ENCODE data around the gene COL7A1.

Gene COL7A1

DNA sequence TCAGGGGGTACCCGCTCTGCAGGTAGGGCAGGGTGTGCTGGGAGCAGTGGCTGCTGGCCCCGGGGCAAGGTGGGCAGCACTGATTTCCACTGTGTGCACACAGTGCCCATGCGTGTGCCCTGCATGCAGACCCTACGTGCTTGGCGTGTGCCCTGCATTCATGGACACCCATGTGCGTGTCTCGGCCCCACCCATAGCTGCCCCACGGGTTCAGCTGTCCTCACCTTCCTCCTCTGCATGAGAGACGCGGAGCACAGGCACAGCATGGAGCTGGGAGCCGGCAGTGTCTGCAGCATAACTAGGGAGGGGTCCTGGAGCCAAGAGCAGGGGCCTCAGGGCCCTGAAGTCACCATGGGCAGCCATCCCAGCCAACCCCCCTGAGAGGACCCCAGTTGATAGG, 29.9 kb downstream of the COL7A1 start:
- Mint-ChIP-seq H3K4me1 (peaks cover 66% of the 10 kb centered on the region), H3K27ac (peak overlapping the region; percentile 82), H3K4me3 (peak overlapping the region; percentile 37), H3K36me3 (no peaks in the 10 kb centered on the region), H3K9me3 (no peaks in the 10 kb centered on the region)
- ATAC-seq (no peak), DNase-seq (ENCODE audit: low spot score in 2 of 2) (no peak)

- peak overlapping the region; percentile 67 for H3K4me3 Mint-ChIP-seq
- peak overlapping the region; percentile 82 for H3K27ac Mint-ChIP-seq
- no peak for DNase-seq (ENCODE audit: low spot score in 2 of 2)
- no peaks in the 10 kb centered on the region for H3K36me3 Mint-ChIP-seq
- H3K4me1 Mint-ChIP-seq = peaks cover 71% of the 10 kb centered on the region
- no peak for ATAC-seq
- no peaks in the 10 kb centered on the region for H3K9me3 Mint-ChIP-seq
These were observed 30.5 kb downstream of the COL7A1 start for GRCh38 chr3:48564667-48565066.

GRCh38 chr3:48564022-48564421, 31.1 kb downstream of the COL7A1 start:
- Mint-ChIP-seq H3K9me3 (no peaks in the 10 kb centered on the region), H3K4me3 (peak overlapping the region; percentile 67), H3K4me1 (peaks cover 77% of the 10 kb centered on the region), H3K36me3 (no peaks in the 10 kb centered on the region), H3K27ac (peak overlapping the region; percentile 82)
- ATAC-seq (peak; percentile 82), DNase-seq (ENCODE audit: low spot score in 2 of 2) (peak; percentile 56 to 74)

DNA sequence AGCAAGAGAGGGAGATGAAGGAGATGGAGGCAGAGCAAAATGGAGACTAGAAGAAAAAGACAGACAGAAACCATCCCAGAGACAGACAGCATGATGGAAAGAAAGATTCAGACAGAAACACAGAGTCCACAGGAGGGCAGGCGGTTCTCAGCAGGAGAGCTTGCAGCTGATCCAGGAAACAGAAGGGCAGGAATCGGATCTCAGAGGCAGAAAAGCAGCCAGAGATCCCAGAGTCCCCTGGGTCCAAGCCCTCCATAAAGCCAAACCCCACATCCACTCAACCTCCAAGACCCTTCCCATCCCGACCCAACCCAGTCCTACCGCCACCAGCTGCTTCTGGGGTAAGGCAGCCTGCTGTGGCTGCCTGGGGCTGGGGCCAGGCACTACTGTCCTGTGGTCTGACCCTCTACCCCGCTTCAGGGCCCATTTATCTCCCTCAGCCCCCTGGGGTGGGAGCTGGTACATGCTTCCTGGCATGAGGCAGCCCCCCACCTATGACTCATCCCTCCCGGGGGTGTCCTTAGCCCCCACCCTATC, 31.7 kb downstream of the COL7A1 start, which contains the start of gene UCN2:
UCN2 (minus strand) TSS at position 400 of the 537 bp plus-strand sequence. CDS start 657 bp downstream, outside the sequence.
- H3K36me3 Mint-ChIP-seq = peaks cover 4% of the 10 kb centered on the region
- H3K9me3 Mint-ChIP-seq = no peaks in the 10 kb centered on the region
- ATAC-seq = no peak
- DNase-seq (ENCODE audit: low spot score in 2 of 2) = no peak
- H3K4me3 Mint-ChIP-seq = peak within 1 kb of the TSS; percentile 67
- H3K27ac Mint-ChIP-seq = peak within 1 kb of the TSS; percentile 82
- H3K4me1 Mint-ChIP-seq = peaks cover 83% of the 10 kb centered on the region

GRCh38 chr3:48562367-48563095, 32.6 kb downstream of the COL7A1 start:
- peaks cover 84% of the 10 kb centered on the region for H3K4me1 Mint-ChIP-seq
- peak overlapping the region; percentile 67 for H3K4me3 Mint-ChIP-seq
- no peak for ATAC-seq
- peak overlapping the region; percentile 82 for H3K27ac Mint-ChIP-seq
- H3K36me3 Mint-ChIP-seq = peaks cover 11% of the 10 kb centered on the region
- H3K9me3 Mint-ChIP-seq = no peaks in the 10 kb centered on the region
- no peak for DNase-seq (ENCODE audit: low spot score in 2 of 2)

DNA sequence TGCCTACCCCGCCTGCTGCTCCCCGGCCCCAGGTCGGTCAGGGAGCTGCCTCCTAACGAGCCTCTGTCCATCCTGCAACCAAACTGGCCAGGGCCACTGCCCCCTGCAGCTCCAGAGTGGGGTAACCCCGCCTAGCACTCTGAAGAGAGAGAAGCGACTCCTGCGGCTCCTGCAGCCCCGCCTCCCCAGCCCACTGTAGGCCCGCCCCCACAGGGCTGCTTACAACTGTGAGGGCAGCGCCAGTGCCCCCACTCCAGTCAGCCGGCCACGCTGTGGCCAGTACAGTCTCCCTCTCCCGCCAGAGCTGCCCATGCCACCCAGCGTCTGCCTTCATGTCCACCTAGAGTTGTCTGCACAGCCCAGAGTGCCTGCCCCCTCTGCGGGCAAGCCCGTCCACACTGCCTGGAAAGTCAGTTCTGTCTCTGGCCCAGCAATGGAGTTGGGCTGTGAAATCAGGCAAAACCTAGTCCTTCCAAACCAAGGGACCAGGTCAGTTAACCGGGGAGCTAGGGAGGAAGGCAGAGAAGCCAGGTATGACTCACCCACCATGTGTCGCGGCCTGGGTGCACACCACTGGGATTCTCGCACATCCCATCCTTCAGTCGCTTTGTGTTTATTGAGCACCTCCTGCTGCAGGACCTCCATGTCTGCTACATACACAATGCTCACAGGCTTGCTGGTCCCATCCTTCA, 33.9 kb downstream of the COL7A1 start:
- peaks cover 79% of the 10 kb centered on the region for H3K4me1 Mint-ChIP-seq
- peak overlapping the region; percentile 50 for H3K4me3 Mint-ChIP-seq
- DNase-seq (ENCODE audit: low spot score in 2 of 2) (no peak), ATAC-seq (no peak)
- peak overlapping the region; percentile 75 for H3K27ac Mint-ChIP-seq
- H3K36me3 Mint-ChIP-seq = peaks cover 24% of the 10 kb centered on the region
- no peaks in the 10 kb centered on the region for H3K9me3 Mint-ChIP-seq

GRCh38 chr3:48560648-48561018, 34.5 kb downstream of the COL7A1 start:
- no peaks in the 10 kb centered on the region for H3K9me3 Mint-ChIP-seq
- H3K4me1 Mint-ChIP-seq = peaks cover 79% of the 10 kb centered on the region
- DNase-seq (ENCODE audit: low spot score in 2 of 2) = no peak
- H3K4me3 Mint-ChIP-seq = peak overlapping the region; percentile 50
- H3K36me3 Mint-ChIP-seq = peaks cover 29% of the 10 kb centered on the region
- peak overlapping the region; percentile 87 for H3K27ac Mint-ChIP-seq
- no peak for ATAC-seq

DNA sequence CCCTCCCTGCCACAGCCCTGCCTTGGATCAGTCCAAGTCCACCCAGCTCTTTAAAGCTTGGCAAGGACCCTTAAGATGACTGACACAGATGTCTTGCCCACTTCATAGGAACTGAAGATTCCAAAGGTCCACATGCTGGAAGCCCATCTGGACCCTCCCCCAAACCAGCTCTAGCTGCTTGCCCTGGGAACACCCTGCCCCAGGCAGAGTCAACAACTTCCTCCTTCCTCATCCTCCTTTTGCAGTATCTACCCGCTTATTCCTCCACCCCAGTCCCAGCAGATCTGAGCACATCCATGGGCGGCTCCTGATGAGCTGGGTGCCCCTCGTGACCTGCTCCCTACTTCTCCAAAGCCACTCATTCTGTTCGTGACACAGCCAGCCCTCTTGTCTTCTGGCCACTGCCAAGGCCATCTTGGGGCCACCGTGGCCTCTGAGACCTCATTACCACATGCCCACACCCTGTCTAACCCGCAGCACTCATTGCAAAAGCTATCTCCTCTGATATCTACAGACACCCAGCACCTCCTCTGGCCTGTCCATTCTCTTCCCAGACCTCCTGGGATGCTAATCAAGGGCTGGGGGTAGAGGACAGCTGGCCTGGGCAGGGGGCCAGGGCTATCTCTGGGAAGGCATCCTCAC, 36.5 kb downstream of the COL7A1 start:
- peak overlapping the region; percentile 87 for H3K27ac Mint-ChIP-seq
- H3K36me3 Mint-ChIP-seq = peaks cover 49% of the 10 kb centered on the region
- no peak for DNase-seq (ENCODE audit: low spot score in 2 of 2)
- H3K4me1 Mint-ChIP-seq = peaks cover 77% of the 10 kb centered on the region
- no peak for ATAC-seq
- H3K4me3 Mint-ChIP-seq = peak overlapping the region; percentile 79
- no peaks in the 10 kb centered on the region for H3K9me3 Mint-ChIP-seq

DNA sequence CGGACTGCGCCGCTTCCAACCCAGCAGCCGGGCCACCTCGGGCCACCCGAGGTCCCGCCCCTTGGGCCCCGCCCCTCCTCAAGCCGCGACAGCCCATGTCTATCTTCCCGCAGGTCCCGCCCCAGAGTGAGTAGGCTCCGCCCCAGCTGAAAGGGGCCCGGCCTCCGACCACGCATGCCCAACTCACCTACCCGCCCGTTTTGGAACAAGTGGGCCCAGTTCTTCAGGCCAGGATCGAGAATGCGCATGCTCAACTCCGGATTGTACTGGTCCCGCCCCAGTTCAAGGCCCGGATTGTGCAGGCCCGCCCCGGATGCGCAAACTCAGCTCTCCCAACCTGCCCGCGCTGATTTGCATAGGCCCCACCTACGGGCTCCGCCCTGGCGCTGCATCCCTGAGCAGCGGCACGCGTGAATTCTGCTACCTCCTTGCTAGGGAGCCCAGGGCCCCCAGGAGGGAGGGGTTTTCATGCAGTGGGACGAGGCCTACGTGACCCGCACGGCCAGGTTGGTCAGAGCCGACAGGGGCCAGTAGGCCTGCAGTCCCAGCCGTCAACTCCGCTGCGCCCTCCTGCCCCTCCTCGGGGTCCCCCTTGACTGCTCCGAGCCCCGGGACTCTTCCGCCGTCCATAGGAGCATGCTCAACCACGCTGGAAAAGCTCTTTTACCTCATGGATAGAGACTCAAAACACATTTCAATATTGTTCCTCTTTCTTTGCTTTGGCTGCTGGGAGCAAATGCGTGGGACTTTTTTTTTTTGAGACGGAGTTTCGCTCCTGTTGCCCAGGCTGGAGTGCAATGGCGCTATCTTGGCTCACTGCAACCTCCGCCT, 38.1 kb downstream of the COL7A1 start, which contains the start of gene PFKFB4:
PFKFB4 (minus strand) TSS at position 8 of the 831 bp plus-strand sequence. CDS start 26 bp downstream, outside the sequence.
- Mint-ChIP-seq H3K27ac (peak within 1 kb of the TSS; percentile 87), H3K4me1 (peaks cover 67% of the 10 kb centered on the region), H3K4me3 (peak within 1 kb of the TSS; percentile 79), H3K36me3 (peaks cover 65% of the 10 kb centered on the region), H3K9me3 (no peaks in the 10 kb centered on the region)
- ATAC-seq (peak; percentile 92), DNase-seq (ENCODE audit: low spot score in 2 of 2) (peak; percentile 97 to 100)

DNA sequence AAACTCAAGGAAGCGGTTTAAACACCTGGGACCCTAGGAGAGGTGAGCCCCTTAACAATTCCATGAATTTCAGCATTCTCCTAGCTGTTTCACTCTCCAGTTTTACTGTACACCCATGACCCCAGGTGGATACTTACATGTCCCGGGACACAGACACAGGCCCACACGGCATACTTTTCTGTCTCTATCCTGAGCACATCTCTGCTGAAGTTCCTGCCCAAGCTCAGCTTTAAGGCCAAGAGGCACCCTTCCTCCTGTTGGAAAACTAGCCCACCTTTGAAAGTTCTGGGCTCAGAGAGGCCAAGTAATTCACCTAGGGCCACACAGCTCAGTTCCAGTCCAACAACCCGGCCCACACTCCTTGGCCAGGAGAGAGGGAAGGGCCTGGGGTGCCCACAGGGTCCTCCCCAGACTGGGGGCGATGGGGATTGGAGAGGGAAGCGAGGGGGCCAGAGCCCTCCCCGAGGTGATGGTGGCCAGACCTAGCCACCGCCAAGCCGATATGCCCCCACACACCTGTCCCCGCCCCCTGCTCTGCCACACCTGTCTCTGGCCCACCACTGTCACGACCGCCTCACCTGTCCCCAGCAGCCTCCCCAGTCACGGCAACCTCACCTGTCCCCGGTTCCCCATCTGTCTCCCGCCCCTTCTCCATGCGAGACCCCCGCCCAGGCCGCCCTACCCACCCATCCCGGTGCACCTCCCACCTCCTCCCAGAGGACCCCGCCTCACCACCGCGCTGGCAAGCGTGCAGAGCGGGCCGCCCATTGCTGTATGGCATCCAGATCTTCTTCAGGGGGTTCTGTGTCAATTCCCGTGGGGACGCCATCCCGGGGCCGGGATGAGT, 39.0 kb downstream of the COL7A1 start:
- DNase-seq (ENCODE audit: low spot score in 2 of 2) = no peak
- Mint-ChIP-seq H3K4me1 (peaks cover 62% of the 10 kb centered on the region), H3K27ac (peak overlapping the region; percentile 87), H3K36me3 (peaks cover 74% of the 10 kb centered on the region), H3K4me3 (peak overlapping the region; percentile 79), H3K9me3 (no peaks in the 10 kb centered on the region)
- ATAC-seq = no peak

DNA sequence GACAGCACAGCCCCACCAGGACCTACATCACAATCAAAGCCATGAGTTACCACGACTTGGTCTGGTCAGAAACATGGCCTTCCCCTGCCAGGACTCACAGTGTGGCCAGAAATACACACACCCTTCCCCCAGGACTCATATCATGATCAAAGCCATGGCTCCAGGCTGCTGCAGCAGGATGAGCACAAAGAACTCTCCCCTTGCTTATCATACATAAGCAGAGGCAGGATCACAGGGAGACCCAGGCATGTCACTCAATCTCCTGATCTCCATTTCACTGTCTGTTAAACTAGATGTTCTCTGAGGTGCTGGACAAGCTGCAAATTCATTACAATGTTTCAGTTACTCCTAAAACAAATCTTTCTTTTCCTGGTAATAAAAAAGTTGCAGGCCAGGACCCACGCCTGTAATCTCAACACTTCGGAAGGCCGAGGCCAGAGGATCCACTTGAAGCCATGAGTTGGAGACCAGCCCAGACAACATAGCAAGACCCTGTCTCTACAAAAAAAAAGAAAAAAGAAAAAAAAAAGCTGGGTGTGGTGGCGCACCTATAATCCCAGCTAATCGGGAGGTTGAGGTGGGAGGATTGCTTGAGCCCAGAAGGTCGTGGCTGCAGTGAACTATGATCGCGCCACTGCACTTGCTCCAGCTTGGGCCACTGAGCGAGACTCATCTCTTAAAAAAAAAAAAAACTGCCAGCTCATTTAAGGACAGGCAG, 39.7 kb downstream of the COL7A1 start:
- Mint-ChIP-seq H3K9me3 (no peaks in the 10 kb centered on the region), H3K36me3 (peaks cover 82% of the 10 kb centered on the region), H3K4me1 (peaks cover 62% of the 10 kb centered on the region), H3K4me3 (peak overlapping the region; percentile 79), H3K27ac (peak overlapping the region; percentile 56)
- DNase-seq (ENCODE audit: low spot score in 2 of 2) (no peak), ATAC-seq (no peak)

DNA sequence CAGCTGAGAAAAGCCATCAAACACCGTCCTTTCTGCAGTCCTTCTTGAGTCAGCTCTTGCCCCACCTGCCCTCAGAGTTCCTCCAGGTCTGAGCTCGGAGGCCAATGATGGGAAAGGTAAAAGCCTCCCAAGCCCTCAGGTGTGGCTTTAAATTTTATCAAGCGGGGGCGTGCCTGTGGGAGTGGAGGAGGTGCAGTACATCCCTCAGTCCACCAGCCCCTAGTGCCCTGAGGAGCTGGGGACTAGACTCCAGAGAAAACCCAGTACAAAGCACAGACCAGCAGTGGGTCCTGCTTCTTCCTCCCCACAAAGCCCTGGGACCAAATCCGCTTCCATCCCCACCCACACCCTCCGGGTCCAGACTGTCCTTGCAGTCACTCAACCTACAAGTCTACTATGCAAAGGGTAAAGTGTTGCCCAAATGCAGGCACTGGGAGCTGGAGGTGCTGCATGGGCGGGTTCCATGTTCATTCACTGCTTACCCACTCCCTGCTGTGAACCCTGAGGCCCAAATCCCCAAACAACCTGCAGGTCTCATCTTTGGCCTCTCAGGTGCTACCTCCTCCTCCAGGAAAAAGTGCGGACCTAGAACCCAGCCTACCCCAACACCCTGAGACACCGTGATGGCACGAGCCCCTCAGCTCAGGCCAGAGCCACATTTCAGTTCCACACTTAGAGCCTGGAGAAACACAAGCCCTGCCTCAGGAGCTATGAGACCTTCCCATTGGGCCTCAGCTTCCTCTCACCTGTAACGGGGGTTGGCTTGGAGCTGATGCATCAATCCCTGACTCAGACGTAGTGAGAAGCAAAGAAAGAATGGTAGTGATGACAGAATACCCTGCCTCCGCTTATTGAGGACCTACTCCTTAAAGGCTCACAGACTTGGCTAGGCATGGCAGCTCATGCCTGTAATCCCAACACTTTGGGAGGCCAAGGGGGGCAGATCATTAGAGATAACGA, 41.0 kb downstream of the COL7A1 start:
- Mint-ChIP-seq H3K4me3 (peak overlapping the region; percentile 79), H3K27ac (no peak overlapping the region), H3K36me3 (peaks cover 94% of the 10 kb centered on the region), H3K4me1 (peaks cover 52% of the 10 kb centered on the region), H3K9me3 (no peaks in the 10 kb centered on the region)
- DNase-seq (ENCODE audit: low spot score in 2 of 2) = no peak
- ATAC-seq = no peak

Measured in stimulated activated effector memory CD8-positive, alpha-beta T cell treated with anti-CD3 and anti-CD28 coated beads, Interleukin-12 subunit alpha, Interleukin-12 subunit beta, amount 100 ng/mL, for 72 hours (primary cell).